GM18505 (cell line): Measurements from ENCODE around the gene RNF166.

Experiments
- ATAC-seq: cut with Tn5 transposase; IDR thresholded peaks from one replicate; pipeline ENCODE4 v1.9.1; 2021; ENCODE audit not compliant: unreplicated experiment
- POLR2A ChIP-seq: IDR thresholded peaks from 4 replicates; pipeline ENCODE4 v1.6.1; 2011; ENCODE audit warnings: borderline replicate concordance; ENCODE audit not compliant: insufficient read depth, insufficient read length; ENCODE audit errors: extremely low read depth

Gene RNF166

GRCh38 chr16:88686062-88686438, 20.2 kb downstream of the RNF166 start:
- no peak for TF ChIP-seq POLR2A
- peak; percentile 6 for ATAC-seq

- TF ChIP-seq POLR2A, result no peak
- no peak for ATAC-seq
These were observed 20.8 kb downstream of the RNF166 start for GRCh38 chr16:88685156-88686061.

DNA sequence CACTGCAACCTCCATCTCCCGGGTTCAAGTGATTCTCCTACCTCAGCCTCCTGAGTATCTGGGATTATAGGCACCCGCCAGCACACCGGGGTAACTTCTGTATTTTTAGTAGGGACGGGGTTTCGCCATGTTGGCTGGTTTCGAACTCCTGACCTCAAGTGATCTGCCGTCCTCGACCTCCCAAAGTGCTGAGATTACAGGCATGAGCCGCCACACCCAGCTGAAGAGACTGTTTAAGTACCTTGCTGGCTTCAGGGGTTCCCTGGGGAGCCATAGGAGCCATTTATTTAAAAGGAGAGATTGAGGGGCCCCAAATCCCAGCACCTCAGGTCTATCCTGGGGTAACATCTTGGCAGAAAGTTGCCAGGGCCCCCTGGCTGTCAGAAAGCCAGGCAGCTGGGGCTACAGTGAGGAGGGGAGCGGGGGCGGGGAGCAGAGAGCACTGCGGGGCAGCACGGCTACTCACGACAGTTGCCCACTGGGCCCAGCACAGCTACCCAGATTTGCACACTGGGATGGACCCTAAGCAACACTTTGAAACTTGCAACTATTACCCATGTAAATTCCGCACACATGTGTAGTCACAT, 21.5 kb downstream of the RNF166 start:
- TF ChIP-seq POLR2A, result no peak
- ATAC-seq, result no peak

GRCh38 chr16:88681709-88682451, 24.3 kb downstream of the RNF166 start:
- TF ChIP-seq POLR2A, result peak; percentile 65
- peak; percentile 60 for ATAC-seq

DNA sequence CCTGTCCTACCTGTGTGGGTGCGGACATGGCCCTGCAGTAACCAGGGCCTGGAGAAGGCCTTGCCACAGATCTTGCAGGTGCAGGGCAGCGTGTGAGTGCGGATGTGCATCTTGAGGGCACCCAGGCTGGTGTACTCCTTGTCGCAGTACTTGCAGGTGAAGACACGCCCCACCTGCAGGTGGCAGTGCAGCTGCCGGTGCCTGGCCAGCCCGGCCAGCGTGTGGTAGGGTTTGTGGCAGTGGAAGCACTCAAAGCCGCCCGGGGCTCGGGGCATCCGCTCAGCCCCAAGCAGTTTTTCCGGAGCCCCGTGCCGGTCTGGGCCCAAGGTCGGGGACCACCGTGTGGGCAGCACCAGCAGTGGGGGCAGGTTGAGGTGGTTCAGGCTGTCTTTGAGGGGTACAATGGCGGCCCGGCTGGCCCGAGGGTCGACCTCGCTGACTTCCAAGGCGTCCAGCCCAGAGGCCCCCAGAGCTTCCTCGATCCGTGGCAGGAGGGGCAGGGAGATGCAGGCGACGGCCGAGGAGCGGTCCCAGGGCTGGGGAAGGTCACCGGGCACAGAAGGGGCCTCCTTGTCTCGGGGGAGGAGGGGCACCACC, 25.0 kb downstream of the RNF166 start:
- ATAC-seq, result no peak
- no peak for TF ChIP-seq POLR2A

GRCh38 chr16:88680554-88681083, 25.6 kb downstream of the RNF166 start:
- no peak for TF ChIP-seq POLR2A
- no peak for ATAC-seq

- no peak for TF ChIP-seq POLR2A
- no peak for ATAC-seq
These were observed 27.8 kb downstream of the RNF166 start for GRCh38 chr16:88678224-88678979.

GRCh38 chr16:88677721-88678120, 28.5 kb downstream of the RNF166 start:
- no peak for ATAC-seq
- no peak for TF ChIP-seq POLR2A

DNA sequence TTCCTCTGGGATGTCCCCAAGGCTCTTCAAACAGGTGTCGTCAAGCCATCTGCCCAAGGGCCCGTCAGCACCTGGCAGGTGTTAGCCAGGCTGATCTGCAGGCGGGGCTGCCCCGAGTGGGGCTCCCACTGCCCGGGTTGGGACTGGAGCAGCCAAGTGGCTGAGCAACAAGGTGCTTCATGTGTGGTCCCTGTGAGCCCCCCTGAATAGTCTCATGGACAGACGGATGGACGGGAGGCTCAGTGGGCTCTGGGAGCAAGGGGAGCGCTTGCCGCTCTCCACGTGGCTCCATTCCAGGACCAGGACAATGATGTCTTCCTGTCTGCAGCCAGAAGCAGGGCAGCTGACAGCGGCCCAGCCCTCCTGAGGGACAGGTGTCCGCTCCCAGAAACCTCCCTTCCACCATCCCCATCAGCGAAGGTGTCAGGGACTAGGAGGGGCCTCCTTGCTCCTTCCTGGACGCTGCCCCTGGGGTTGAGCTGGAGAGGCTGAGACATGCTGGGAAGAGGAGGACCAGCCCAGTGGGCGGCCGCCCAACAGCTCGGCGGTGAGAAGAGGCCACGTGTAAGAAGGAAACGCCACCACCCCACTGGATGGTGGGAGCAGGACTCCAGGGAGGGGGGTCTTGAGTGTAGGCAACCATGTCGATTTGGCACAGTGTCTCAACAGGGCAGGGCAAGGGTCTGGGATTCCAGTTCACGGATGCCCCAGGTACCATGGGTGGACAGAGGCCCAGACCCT, 29.5 kb downstream of the RNF166 start:
- ATAC-seq, result no peak

GRCh38 chr16:88673716-88674379, 32.4 kb downstream of the RNF166 start:
- no peak for ATAC-seq

More for the DNA sequence above, 29.5 kb downstream of the RNF166 start:
- no peak for TF ChIP-seq POLR2A

GRCh38 chr16:88672776-88673175, 33.4 kb downstream of the RNF166 start:
- TF ChIP-seq POLR2A, result no peak
- ATAC-seq, result no peak

More at GRCh38 chr16:88673716-88674379, 32.4 kb downstream of the RNF166 start:
- no peak for TF ChIP-seq POLR2A
